GM23338 (cell line): ENCODE results near the gene SACS. TPM values are rescaled to one million over a fixed set of nuclear protein-coding genes. Genes with fewer than 3 reads are reported as not detected.

ENCODE experiments used
- ATAC-seq: fragments of 200-7000 bp; cut with Tn5 transposase; 3 replicates; pipeline ENCODE4 v1.9.1; 2020
- DNase-seq: peaks from one replicate; pipeline ENCODE4 v3.0.0-alpha.2; 2015; ENCODE audit warnings: low spot score
- H2AFZ ChIP-seq: fragments of 200-600 bp; sonication (generic); 2 replicates; pipeline ENCODE4 v1.8.0; 2016; ENCODE audit warnings: antibody characterized with exemption, mild to moderate bottlenecking, moderate library complexity
- H3F3A ChIP-seq: fragments of 200-600 bp; sonication (generic); replicated peaks from 2 replicates; pipeline ENCODE4 v1.8.0; 2017; ENCODE audit warnings: antibody characterized with exemption, mixed run types, low read depth
- H3K27ac ChIP-seq: fragments of 200-600 bp; sonication (generic); 2 replicates; pipeline ENCODE4 v1.6.1; 2016; ENCODE audit warnings: low read depth
- H3K27me3 ChIP-seq: fragments of 200-600 bp; sonication (generic); 2 replicates; pipeline ENCODE4 v1.8.0; 2016; ENCODE audit warnings: mild to moderate bottlenecking, mixed run types, moderate library complexity; ENCODE audit not compliant: insufficient read depth
- H3K36me3 ChIP-seq: fragments of 200-600 bp; sonication (generic); 2 replicates; pipeline ENCODE4 v1.8.0; 2016; ENCODE audit warnings: mild to moderate bottlenecking; ENCODE audit not compliant: insufficient read depth
- H3K4me1 ChIP-seq: fragments of 200-600 bp; sonication (generic); 2 replicates; pipeline ENCODE4 v1.8.0; 2016; ENCODE audit warnings: mild to moderate bottlenecking, moderate library complexity; ENCODE audit not compliant: insufficient read depth
- H3K4me2 ChIP-seq: fragments of 200-600 bp; sonication (generic); 2 replicates; pipeline ENCODE4 v1.7.1; 2017; ENCODE audit warnings: mixed run types
- H3K4me3 ChIP-seq: fragments of 200-600 bp; sonication (generic); 2 replicates; pipeline ENCODE4 v1.6.1; 2016; ENCODE audit warnings: mixed run types
- H3K79me2 ChIP-seq: fragments of 200-600 bp; sonication (generic); replicated peaks from 2 replicates; pipeline ENCODE4 v1.8.0; 2017; ENCODE audit warnings: mild to moderate bottlenecking; ENCODE audit not compliant: insufficient read depth
- H3K9me2 ChIP-seq: fragments of 200-600 bp; sonication (generic); 2 replicates; pipeline ENCODE4 v1.8.0; 2017; ENCODE audit not compliant: insufficient read depth
- H4K20me1 ChIP-seq: fragments of 200-600 bp; sonication (generic); replicated peaks from 2 replicates; pipeline ENCODE4 v1.8.0; 2017; ENCODE audit warnings: mild to moderate bottlenecking; ENCODE audit not compliant: insufficient read depth
- H3K27ac Mint-ChIP-seq: 2 replicates; pipeline ENCODE4 v1.8.0; 2020; ENCODE audit warnings: inconsistent platforms, mild to moderate bottlenecking, moderate library complexity, mixed read lengths
- H3K27me3 Mint-ChIP-seq: 3 replicates; pipeline ENCODE4 v1.8.0; 2022; ENCODE audit warnings: low read depth, mild to moderate bottlenecking, moderate library complexity, mixed read lengths, inconsistent platforms; ENCODE audit not compliant: insufficient read depth, poor library complexity
- H3K36me3 Mint-ChIP-seq: 3 replicates; pipeline ENCODE4 v1.8.0; 2021; ENCODE audit warnings: low read depth, mild to moderate bottlenecking, inconsistent platforms, moderate library complexity, mixed read lengths
- H3K4me1 Mint-ChIP-seq: 3 replicates; pipeline ENCODE4 v1.8.0; 2020; ENCODE audit warnings: mild to moderate bottlenecking, inconsistent platforms, mixed read lengths
- H3K4me3 Mint-ChIP-seq: 3 replicates; pipeline ENCODE4 v1.8.0; 2021; ENCODE audit warnings: moderate library complexity, mild to moderate bottlenecking, inconsistent platforms, mixed read lengths
- H3K9me3 Mint-ChIP-seq: 3 replicates; pipeline ENCODE4 v1.8.0; 2020; ENCODE audit warnings: moderate library complexity, mild to moderate bottlenecking, inconsistent platforms, mixed read lengths
- ETS1 ChIP-seq: IDR thresholded peaks from 2 replicates; pipeline ENCODE4 v1.6.1; 2016; ENCODE audit warnings: antibody characterized with exemption
- EZH2phosphoT487 ChIP-seq: fragments of 200-600 bp; sonication (generic); IDR thresholded peaks from one replicate; pipeline ENCODE4 v1.8.1; 2018; ENCODE audit warnings: antibody characterized with exemption; ENCODE audit not compliant: unreplicated experiment
- JUNB ChIP-seq: IDR thresholded peaks from one replicate; pipeline ENCODE4 v1.6.1; 2016; ENCODE audit warnings: antibody characterized with exemption; ENCODE audit not compliant: unreplicated experiment
- NANOG ChIP-seq: IDR thresholded peaks from 2 replicates; pipeline ENCODE4 v1.6.1; 2016; ENCODE audit warnings: antibody characterized with exemption, borderline replicate concordance
- STAT1 ChIP-seq: IDR thresholded peaks from one replicate; pipeline ENCODE4 v1.6.1; 2016; ENCODE audit warnings: antibody characterized with exemption; ENCODE audit not compliant: unreplicated experiment
- ZNF114 ChIP-seq: fragments of 250-450 bp; sonication (Bioruptor Pico); IDR thresholded peaks from 2 replicates; pipeline ENCODE4 v1.5.0; 2020; ENCODE audit warnings: mild to moderate bottlenecking, moderate library complexity
- polyA plus RNA-seq: library from polyadenylated mRNA; unstranded; fragments of >200 nt; fragmentation: Nextera tagmentation; extraction: Ambion mirVana; gene quantifications from 2 replicates; pipeline ENCODE4 v1.2.1, GENCODE V29; 2016
- total RNA-seq: library from RNA; depleted of rRNA; stranded (reverse); fragments of >200 nt; shearing (Covaris generic); gene quantifications from 2 replicates; pipeline ENCODE4 v1.2.3, GENCODE V29; 2014
- TF ChIP-seq, protein P1 (sequence below): fragments of 250-450 bp; sonication (Bioruptor Pico); IDR thresholded peaks from 2 replicates; pipeline ENCODE4 v1.5.0; 2020; ENCODE audit warnings: mild to moderate bottlenecking, moderate library complexity

SACS gene
- total and polyA plus RNA-seq, 2 experiments from 2014 or later = 13.8 to 58.7 TPM

- TF ChIP-seq ETS1 (no peak), NANOG (no peak), JUNB (no peak), STAT1 (no peak)
- TF ChIP-seq, protein P1, sequence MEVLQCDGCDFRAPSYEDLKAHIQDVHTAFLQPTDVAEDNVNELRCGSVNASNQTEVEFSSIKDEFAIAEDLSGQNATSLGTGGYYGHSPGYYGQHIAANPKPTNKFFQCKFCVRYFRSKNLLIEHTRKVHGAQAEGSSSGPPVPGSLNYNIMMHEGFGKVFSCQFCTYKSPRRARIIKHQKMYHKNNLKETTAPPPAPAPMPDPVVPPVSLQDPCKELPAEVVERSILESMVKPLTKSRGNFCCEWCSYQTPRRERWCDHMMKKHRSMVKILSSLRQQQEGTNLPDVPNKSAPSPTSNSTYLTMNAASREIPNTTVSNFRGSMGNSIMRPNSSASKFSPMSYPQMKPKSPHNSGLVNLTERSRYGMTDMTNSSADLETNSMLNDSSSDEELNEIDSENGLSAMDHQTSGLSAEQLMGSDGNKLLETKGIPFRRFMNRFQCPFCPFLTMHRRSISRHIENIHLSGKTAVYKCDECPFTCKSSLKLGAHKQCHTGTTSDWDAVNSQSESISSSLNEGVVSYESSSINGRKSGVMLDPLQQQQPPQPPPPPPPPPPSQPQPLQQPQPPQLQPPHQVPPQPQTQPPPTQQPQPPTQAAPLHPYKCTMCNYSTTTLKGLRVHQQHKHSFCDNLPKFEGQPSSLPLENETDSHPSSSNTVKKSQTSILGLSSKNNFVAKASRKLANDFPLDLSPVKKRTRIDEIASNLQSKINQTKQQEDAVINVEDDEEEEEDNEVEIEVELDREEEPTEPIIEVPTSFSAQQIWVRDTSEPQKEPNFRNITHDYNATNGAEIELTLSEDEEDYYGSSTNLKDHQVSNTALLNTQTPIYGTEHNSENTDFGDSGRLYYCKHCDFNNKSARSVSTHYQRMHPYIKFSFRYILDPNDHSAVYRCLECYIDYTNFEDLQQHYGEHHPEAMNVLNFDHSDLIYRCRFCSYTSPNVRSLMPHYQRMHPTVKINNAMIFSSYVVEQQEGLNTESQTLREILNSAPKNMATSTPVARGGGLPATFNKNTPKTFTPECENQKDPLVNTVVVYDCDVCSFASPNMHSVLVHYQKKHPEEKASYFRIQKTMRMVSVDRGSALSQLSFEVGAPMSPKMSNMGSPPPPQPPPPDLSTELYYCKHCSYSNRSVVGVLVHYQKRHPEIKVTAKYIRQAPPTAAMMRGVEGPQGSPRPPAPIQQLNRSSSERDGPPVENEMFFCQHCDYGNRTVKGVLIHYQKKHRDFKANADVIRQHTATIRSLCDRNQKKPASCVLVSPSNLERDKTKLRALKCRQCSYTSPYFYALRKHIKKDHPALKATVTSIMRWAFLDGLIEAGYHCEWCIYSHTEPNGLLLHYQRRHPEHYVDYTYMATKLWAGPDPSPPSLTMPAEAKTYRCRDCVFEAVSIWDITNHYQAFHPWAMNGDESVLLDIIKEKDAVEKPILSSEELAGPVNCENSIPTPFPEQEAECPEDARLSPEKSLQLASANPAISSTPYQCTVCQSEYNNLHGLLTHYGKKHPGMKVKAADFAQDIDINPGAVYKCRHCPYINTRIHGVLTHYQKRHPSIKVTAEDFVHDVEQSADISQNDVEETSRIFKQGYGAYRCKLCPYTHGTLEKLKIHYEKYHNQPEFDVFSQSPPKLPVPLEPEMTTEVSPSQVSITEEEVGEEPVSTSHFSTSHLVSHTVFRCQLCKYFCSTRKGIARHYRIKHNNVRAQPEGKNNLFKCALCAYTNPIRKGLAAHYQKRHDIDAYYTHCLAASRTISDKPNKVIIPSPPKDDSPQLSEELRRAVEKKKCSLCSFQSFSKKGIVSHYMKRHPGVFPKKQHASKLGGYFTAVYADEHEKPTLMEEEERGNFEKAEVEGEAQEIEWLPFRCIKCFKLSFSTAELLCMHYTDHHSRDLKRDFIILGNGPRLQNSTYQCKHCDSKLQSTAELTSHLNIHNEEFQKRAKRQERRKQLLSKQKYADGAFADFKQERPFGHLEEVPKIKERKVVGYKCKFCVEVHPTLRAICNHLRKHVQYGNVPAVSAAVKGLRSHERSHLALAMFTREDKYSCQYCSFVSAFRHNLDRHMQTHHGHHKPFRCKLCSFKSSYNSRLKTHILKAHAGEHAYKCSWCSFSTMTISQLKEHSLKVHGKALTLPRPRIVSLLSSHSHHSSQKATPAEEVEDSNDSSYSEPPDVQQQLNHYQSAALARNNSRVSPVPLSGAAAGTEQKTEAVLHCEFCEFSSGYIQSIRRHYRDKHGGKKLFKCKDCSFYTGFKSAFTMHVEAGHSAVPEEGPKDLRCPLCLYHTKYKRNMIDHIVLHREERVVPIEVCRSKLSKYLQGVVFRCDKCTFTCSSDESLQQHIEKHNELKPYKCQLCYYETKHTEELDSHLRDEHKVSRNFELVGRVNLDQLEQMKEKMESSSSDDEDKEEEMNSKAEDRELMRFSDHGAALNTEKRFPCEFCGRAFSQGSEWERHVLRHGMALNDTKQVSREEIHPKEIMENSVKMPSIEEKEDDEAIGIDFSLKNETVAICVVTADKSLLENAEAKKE (CRISPR knock-in tag) = no peak
Observed at GRCh38 chr13:23367907-23368306, 65.6 kb downstream of the SACS start (continued).

GRCh38 chr13:23365652-23366051, 67.8 kb downstream of the SACS start:
- Histone ChIP-seq H3K4me1 (no peaks in the 10 kb centered on the region), H2AFZ (no peak overlapping the region), H3K4me3 (no peak overlapping the region), H3K36me3 (peaks cover 39% of the 10 kb centered on the region), H3K9me2 (no peaks in the 10 kb centered on the region), H3K27me3 (no peaks in the 10 kb centered on the region), H3K79me2 (no peaks in the 10 kb centered on the region), H3F3A (no peaks in the 10 kb centered on the region), H3K4me2 (no peak overlapping the region), H4K20me1 (no peaks in the 10 kb centered on the region; the same call in none of the 2 replicates), H3K27ac (no peak overlapping the region)
- Mint-ChIP-seq H3K4me1 (no peaks in the 10 kb centered on the region), H3K27ac (no peak overlapping the region), H3K9me3 (no peaks in the 10 kb centered on the region), H3K36me3 (peaks cover 75% of the 10 kb centered on the region), H3K27me3 (peaks cover 4% of the 10 kb centered on the region), H3K4me3 (no peak overlapping the region)
- DNase-seq (no peak), ATAC-seq (no peak)
- no peak for TF ChIP-seq EZH2phosphoT487
- TF ChIP-seq STAT1 = no peak
- no peak for TF ChIP-seq ETS1
- TF ChIP-seq, protein P1 (CRISPR knock-in tag) = no peak
- TF ChIP-seq ZNF114 (CRISPR knock-in tag) = no peak
- TF ChIP-seq JUNB = no peak
